Measurements from ENCODE around the gene LRMDA.
"Not testable (repeated sequence)": the region's sequence is repeated elsewhere in the genome, so short reads cannot be mapped to it uniquely, and the experiment has no call there.

LRMDA gene

DNA sequence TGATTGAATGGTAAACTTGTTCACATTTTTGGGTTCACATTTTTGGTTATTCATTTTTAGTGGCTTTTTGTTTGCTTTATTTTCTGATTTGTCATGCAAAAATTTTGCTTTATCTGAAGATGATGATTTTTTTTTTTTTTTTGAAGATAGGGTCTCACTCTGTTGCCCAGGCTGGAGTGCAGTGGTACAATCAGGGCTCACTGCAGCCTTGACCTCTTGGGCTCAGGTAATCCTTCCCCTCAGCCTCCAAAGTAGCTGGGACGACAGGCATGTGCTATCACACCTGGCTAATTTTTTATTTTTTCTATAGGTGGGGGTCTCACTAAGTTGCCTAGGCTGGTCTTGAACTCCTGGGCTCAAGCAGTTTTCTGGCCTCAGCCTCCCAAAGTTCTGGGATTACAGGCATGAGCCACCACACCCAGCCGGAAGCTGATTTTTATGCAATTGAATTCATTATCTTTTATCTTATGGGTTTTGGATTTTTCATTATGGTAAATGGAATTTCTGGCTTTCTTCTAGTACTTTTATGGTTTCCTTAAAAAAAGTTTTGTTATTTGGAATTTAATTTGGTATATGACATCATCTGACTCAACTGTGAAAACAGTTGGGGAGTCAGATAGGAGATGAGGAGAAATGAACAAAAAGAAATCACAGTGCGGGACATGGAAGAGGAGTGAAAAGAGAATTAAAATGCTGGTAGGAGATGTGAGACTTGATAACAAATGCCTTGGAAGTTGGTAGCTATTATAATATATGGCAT, 158.7 kb downstream of the LRMDA start:
- no peak for DNase-seq (ENCODE audit: low read depth)

GRCh38 chr10:75592151-75592787, 160.8 kb downstream of the LRMDA start:
- no peak for DNase-seq (ENCODE audit: low read depth)

DNA sequence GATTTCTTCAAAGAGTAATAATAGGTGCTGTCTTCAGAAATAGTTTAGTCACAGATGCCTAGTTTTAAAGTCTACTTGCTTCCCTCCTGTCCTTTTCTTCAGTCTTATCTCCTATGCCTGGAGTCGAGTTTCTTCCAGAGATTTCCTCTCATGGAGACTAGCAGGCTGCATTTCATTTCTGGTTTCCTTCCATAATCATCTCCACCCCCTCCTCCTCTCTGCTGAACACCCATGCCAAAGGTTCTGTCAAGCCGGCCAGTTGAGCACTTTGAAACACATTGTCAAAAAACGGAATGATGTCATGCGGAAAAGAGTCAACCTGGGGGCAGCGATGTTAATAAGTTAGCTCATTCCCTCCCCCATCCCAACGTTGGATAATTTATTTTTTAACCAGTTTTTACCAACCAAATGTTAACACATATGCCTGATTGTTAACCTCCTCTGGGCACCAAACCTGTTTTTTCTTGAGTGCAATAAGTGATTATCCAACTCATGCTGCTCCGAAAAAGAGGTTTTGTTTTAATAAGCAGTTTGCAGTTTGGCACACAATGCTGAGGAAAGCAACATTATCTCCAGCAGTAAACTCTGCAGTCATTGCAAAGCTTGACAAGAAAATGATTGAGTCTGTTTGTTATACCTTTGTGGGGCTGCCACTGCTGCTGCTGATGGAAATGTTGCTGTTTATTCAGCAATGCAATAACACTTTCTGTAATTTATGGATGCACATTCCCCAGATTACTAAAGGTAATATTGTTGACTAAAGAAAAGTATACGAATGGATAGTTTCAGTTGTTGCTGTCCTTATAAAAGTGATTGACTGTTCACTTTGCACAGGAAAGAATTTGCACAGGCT, 161.6 kb downstream of the LRMDA start:
- DNase-seq (ENCODE audit: low read depth): no peak

DNA sequence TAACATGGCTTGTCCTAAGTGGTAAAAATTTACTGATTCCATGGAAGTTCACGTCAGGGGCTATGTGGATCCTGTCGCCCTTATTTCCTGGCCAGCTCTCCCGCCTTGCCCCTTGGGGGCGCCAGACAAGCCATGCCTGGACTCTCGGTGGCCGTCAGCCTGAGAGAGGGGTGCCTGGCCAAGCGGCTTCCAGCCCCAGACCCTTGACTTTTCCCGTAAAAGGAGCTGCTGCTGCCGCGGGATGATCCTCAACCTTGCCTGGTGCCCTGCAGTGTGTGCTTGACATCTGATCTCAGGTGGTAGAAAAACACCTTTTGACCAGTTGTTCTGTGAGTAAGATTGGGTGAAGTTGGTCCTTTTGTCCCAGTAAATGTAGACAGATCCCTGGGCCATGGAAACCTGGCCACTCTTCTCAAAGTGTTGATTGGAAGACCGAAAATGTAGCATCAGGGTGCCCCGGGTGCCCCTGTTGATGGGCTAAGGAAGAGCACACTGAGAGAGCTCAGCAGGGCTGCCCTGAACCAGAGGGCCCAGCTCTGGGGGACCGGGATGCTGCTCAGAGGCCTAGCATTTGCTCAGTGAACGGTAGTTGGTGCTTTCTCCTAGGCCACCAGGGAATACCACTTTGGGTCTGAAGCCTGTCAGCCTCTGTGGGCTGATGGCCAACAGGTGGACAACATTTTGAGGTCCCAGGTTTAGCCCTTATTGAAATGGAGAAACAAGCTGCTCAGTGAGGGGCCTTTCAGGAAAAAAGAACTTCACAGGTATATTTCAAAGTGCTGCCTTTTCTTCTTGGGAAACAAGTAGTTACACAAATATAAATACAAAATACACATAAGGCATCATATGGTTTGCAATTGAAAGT, 162.5 kb downstream of the LRMDA start:
- no peak for DNase-seq (ENCODE audit: low read depth)

GRCh38 chr10:75596930-75597620, 165.7 kb downstream of the LRMDA start:
- DNase-seq (ENCODE audit: low read depth): no peak

DNA sequence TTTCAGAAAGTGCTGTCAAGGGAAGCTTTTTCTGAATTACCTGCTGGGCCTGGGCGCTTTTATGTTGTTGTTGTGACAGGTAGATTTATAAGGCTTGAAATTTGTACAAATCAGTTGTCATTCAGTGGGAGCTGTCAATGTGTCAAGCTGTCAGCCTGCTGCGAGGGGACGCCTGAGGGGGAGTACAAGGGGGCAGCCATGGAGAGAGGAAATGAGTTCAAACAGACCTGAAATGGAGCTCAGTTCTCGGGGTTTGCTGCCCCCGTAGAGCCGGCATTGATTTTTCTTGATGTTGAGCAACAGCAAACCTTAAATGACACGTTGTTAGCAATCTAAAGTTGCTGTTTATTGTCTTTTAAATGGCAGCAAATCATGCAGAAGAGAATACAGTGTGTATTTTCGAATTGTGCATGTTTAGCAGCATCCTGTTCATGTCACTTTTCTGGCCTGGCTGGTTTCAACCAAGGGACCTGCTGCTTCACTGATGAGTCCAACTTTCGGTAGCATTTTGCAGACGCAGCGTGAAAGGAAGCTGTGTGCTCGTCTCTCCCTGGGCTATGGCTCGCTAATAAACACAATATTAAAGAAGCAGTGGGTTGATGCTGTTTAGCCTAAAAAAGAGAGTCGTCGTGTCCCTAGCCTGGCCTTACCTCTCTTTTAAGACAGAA, 166.5 kb downstream of the LRMDA start:
- DNase-seq (ENCODE audit: low read depth): no peak

DNA sequence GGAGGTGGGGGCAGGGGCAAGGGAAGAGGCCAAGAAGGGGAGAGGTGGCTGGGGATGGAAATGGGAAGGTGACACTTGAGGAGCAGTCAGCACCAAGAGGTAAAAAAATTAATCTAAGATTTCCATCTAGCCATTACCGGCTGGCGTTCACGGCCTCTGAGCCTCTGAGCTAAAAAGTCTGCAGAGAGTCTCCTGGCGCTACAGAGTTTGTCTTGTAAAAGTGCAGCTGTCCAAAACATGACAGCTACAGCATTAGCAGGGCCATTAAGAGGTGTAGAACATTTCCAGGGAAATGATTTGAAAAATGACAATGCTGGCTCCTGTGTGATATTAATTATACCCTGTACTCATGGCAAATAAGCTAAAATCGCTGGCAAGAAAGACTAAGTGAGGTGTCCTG, 167.6 kb downstream of the LRMDA start:
- no peak for DNase-seq (ENCODE audit: low read depth)

- no peak for DNase-seq (ENCODE audit: low read depth)
Measured at GRCh38 chr10:75599875-75600648, 168.6 kb downstream of the LRMDA start.

DNA sequence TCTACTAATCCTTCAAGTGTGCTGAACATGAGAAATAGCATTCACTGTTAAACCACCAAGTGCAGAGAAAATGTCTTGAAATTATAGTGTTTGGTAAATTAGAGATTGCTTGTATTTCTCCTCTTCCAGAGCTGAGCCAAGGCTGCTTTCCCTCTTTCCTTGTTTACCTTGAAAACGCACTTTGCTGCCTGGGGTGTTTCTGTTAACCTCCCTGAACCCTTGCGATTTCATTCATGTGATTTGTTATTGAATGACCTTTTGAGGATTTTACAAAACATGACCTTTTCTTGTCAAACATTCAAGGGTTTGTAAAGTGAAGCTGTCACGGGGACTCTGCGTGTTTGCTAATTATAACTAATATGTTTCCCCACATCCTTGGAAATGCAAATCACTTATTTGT, 169.4 kb downstream of the LRMDA start:
- no peak for DNase-seq (ENCODE audit: low read depth)

GRCh38 chr10:75602341-75602740, 170.9 kb downstream of the LRMDA start:
- DNase-seq (ENCODE audit: low read depth): no peak

- DNase-seq (ENCODE audit: low read depth): no peak
Measured at GRCh38 chr10:75605096-75605495, 173.7 kb downstream of the LRMDA start.

- not testable (repeated sequence) for DNase-seq (ENCODE audit: low read depth)
Measured at GRCh38 chr10:75605795-75606194, 174.4 kb downstream of the LRMDA start.

DNA sequence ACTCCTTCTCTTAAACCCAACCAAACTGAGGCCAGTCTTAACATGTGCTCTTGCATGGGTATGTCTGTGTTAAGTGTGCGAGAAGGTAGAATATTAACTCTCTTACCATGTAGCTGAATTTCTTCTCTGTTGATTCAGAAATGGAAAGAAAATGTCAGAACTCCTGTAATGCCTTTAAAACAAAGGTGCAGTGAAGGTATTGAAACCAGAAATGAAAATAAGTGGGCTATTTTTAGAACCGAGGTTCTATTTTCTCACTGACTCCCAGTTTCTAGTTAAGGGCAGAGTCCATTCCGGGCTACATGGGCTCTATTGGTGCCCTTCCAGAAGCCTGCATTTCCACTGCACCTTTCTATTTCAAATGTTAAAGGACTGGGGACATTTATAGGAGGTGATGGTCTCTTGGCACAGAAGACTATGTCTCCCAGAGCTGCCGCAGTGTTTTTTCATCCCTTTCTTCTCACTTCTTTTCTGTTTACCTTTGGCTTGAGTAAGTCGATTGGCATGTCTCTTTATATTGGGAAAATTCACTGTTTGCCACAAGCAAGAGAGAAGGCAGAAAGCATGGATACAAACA, 174.9 kb downstream of the LRMDA start:
- no peak for DNase-seq (ENCODE audit: low read depth)

GRCh38 chr10:75607576-75607975, 176.2 kb downstream of the LRMDA start:
- DNase-seq (ENCODE audit: low read depth): no peak

- DNase-seq (ENCODE audit: low read depth): no peak
Measured at GRCh38 chr10:75610183-75610582, 178.8 kb downstream of the LRMDA start.

GRCh38 chr10:75611172-75611992, 180.0 kb downstream of the LRMDA start:
- DNase-seq (ENCODE audit: low read depth): no peak

DNA sequence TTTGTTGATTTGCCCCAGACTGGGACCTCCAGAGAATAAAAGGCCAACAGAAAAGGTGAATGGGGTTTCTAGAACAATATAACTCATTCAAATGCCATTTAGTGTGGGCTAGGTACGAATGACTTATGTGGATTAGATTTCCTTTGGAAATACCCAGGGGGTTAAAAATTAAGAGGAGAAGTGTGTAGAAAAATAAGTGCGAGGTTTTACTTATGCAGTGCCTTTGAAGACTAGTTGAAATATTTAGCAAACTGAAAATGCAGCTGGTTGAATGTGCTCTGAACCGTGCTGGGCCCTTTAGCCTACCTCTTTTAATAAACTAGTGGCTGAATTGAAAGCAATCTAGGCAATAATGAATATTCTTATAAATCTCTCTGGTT, 180.6 kb downstream of the LRMDA start:
- DNase-seq (ENCODE audit: low read depth): no peak

DNA sequence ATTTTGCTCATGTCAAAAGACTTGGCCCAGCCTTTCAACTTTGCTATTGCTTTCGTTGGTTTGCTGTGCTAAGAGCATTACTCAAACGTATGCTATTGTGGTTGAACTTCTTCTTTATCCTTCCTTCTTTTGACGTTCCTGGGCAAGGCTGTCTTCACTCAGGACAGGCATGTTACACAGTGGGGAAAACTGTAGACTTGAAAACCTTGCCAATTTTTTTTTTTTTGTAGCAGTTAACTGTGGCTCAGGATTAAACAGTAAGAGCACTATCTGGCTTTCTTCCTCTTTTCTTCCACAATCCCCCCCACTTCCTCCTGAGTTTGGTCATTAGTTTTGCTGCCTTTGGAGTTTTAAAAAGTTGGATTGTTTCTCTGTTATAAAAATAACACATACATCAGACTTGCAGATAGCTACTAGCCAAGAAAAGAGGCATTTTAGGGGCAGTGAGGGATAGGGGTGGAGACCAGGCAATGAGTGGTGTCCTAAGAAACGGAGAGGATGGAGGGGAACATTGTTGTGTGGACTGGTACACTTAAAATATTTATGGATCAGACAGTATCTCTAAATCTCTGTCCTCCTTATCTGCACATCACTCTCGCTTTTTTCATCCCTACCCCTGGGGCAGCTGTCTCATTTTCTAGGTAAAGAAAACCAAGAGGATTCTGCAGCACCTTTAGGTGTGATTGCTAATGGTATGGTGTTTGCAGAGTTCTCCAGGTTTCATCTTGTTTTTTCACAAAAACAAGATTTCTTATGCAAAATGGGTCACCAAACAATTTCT, 181.7 kb downstream of the LRMDA start:
- DNase-seq (ENCODE audit: low read depth): no peak
